Epidermal melanocyte (primary cell): ENCODE measurements around the gene SDK2.
"Not testable (repeated sequence)": the region's sequence is repeated elsewhere in the genome, so short reads cannot be mapped to it uniquely, and the experiment has no call there.

Experiments used
- DNase-seq: peaks from one replicate; pipeline ENCODE4 v3.0.0; 2011; ENCODE audit warnings: low spot score; ENCODE audit not compliant: insufficient read length

Gene SDK2

DNA sequence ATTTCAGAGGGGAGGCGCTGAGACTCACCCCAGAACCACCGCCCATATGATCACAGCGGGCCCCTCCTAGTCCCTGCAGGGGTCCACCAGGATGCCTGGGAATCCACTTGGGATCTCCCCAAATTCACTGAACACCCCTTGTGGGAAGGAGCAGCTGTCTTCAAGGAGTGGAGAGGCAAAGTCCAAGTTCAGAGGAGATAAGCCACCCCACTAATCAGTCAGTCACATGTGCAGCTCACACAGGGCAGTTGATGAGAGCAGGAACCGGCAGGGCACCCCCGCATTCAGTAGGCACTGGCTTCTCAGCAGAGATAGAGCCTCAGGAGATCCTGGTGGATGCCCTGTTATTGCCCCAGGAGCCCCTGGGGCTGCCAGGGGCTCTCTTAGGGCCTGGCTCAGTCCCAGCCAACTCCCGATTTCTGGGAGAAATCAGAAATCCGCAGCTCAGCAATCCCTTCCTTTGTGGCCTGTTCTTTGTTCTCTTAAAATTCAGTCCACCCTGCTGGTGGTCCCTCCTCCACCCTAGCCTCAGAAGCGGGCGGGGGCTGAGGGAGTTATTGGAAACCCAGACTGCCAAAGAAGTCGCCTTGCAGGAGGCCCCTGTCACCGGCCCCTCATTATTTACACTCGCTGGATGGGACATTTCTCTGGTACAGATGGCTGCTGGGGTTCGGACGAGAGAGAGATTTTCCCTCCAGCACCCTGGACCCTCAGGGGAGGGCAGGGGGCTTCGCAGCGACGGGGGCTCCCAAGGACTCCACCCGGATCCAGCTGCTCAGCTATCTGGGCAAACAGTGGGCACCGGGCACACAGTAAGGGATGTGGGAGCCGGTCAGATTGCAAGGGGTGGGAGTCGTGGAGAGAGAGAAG lies 334.3 kb downstream of the SDK2 start:
- DNase-seq, result no peak

DNA sequence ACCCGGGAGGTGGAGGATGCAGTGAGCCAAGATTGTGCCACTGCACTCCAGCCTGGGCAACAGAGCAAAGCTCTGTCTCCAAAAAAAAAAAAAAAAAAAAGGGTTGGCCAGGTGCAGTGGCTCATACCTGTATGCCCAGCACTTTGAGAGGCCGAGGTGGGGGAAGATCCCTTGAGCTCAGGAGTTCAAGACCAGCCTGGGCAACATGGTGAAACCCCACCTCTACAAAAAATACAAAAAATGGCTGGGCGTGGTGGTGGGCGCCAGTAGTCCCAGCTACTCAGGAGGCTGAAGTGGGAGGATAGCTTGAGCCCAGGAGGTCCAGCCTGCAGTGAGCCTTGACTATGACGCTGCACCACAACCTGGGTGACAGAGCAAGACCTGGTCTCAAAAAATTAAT lies 335.3 kb downstream of the SDK2 start:
- not testable (repeated sequence) for DNase-seq

DNA sequence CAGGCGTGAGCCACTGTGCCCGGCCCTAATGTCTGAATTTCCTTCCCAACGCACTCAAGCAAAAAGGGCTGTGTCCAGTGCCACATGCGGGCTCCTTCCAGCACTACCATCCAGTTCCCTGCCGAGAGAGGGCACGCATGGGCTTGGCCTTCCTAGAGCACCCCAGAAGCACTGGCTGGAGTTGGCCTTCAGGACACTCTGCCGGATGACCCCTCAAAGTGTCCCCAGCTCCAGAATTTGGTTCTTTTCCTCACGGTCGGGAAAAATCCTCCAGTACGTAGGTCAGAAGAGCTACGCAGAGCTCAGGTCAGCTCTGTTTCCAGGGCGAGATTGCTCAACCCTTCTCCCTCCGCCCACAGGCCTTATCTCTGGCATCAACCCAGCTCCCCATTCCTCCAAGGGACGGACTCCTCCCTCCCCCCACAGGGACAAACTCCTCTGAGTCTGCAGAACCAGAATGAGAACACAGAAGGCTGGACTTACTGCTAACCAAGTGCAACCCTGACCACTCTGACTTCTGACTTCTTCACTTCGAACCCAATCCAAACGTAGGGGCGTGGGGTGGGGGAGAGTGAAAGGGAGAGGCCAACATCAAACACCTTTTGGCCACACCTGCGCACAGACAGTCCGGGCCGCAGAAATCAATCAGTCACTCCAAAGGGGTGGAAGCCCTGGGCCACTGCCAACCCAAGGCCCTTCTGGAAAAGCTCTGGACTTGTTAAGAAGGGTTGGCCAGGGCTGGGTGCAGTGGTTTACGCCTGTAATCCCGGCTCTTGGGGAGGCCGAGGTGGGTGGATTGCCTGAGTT lies 336.0 kb downstream of the SDK2 start:
- no peak for DNase-seq

DNA sequence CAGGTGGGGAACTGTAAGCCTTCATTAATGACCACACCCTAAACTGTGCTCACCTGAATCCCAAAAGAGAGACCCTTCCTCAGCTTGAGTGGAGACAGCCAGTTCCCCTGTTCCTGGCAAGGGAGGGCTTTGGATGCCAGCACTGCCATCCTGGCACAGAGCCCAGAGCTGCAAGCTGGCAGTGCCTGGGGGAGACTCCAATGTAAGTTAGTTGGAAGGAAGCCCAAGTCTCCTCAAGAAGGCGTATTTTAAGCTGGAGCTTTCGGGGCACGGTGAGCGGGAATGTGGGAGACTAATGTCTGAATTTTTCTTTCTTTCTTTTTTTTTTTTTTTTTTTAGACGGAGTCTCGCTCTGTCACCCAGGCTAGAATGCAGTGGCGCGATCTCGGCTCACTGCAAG lies 337.1 kb downstream of the SDK2 start:
- DNase-seq, result no peak

DNA sequence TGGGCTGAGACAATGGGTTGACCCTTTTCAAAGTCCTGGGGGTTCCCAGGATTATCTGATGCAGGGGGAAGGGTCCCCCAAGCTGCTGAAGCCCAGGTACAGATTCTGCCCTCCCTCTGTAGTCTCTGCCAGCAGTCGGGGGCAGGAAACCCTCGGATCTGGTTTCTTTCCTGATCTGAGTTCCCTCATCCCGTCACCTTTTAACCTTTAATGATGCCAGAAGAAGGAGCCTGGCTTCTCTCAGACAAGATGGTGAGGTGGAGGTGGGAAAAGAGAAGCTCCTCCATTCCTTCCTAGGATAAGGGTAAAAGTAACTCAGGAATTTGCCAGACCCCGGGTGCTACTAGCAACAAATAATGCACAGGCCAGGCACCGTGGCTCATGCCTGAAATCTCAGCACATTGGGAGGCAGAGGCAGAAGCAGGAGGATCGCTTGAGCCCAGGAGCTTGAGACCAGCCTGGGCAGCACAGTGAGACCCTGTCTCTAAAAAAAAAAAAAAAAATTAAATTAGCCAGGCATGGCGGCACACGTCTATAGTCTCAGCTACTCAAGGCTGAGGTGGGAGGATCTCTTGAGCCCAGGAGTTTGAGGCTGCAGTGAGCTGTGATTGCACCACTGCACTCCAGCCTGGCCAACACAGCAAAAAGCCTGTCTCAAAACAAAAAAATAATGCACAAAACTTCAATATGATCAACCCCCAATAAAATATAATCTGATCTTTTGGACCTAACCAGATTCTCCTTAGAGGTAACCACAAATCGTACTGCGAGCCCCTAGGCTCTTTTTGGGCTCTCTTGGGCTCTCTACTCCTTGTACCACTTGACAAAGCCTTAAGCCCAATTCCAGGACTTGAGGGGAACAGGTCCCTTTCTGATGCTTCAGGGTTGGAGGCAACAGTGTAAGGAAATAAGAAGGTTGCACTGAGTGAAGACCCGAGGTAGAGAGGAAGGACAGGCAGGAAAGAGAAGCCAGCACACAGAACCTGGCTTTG lies 338.1 kb downstream of the SDK2 start:
- DNase-seq, result no peak

DNA sequence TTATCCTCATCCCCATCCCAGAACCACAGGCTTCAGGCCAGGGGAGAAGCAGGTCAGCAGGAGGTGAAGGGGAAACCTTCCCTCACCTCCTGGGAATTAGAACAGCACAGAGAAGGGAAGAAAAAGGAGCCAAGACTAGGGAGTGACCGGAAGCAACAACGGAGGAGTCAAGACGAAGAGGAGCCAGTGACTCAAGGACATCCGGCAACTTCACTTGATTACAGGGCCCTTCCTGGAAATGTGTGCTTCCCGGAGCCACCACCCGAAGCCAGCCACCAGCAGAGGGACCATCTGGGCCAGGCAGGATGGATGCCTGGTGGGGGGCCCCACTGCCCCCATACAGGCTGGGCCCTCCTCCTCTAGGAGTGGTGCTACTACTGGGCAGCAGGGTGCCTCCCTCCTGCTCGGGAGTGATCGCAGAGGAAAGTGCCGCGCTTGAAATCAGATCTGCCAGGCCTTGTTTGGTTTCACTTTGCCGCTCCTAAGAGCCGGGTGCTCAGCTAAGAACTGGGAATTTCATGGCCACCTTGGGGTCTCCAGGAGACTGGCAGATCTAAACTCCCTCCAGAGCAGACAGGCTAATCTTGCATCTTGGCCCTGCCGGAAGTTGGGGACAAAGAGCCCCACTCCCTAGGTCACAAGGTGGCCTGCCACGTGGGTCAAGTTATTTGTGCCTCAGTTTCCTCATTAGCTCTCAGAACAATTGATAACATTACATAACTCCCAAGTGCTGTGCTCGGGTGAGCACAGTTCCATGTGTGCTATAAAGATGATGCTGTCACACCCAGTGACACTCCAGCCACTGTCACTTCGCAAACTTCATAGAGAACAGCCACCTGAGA lies 339.1 kb downstream of the SDK2 start:
- DNase-seq, result no peak

DNA sequence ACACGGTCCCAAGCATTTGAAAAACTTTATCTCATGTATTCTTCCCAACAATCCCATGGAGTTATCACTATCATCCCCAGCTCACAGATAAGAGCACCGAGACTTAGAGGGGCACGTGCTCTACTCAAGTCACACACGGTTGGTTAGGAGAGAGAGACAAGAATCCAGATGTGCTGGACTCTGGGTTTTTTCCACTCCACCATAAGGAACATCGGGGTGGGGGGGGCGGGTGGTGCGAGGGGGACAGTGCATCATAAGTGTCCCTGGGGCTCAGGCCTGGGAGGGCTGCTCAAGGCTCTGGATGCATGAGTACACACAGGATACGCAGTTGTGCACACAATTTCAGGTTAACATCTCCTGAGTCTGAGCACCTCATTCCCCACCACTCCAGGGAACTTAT lies 339.8 kb downstream of the SDK2 start:
- DNase-seq, result no peak

DNA sequence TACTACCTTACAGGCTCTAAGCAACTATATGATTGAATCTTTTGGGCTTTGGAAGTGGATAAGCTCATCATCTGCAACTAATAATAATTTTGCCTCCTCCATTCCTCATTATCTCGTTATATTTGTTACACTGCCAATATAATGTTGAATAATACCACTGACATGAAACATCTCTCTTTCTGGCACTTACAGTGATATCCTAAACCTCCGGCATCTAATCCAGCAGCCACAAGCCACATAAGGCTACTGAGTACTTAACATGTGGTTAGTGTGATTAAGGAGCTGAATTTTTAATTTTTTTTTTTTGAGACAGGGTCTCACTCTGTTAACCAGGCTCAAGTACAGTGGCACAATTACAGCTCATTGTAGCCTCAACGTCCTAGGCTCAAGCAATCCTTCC lies 342.1 kb downstream of the SDK2 start:
- no peak for DNase-seq

DNA sequence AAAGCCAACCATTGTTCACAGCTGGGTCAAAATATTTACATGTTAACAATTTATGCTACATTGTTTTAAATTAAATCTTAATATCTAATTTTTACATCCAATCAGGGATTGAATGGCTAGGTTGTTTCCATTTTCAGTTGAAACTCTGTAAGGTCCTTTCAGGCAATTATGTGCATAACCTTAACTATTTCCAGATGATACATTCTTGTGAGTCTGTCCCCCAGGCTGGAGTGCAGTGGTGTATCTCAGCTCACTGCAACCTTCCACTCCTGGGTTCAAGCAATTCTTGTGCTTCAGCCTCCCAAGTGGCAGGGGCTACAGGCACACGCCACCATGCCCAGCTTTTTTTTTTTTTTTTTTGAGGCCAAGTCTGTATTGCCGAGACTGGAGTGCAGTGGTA lies 342.9 kb downstream of the SDK2 start:
- no peak for DNase-seq

DNA sequence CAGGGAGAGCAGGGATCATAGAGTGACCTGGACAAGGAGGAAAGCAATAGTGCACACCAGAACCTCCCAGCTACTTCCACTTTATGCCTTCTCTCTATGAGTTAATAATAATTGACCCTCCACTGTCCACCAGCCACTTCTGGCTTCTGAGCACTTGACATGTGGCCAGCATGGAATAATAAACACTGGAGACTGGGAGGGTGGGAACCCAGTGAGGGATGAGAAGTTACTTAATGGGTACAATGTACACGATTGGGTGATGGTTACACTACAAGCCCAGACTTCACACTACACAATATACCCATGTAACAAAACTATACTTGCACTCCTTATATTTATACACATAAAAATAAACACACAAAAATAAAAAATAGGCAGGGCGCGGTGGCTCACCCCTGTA lies 343.9 kb downstream of the SDK2 start:
- DNase-seq, result no peak

DNA sequence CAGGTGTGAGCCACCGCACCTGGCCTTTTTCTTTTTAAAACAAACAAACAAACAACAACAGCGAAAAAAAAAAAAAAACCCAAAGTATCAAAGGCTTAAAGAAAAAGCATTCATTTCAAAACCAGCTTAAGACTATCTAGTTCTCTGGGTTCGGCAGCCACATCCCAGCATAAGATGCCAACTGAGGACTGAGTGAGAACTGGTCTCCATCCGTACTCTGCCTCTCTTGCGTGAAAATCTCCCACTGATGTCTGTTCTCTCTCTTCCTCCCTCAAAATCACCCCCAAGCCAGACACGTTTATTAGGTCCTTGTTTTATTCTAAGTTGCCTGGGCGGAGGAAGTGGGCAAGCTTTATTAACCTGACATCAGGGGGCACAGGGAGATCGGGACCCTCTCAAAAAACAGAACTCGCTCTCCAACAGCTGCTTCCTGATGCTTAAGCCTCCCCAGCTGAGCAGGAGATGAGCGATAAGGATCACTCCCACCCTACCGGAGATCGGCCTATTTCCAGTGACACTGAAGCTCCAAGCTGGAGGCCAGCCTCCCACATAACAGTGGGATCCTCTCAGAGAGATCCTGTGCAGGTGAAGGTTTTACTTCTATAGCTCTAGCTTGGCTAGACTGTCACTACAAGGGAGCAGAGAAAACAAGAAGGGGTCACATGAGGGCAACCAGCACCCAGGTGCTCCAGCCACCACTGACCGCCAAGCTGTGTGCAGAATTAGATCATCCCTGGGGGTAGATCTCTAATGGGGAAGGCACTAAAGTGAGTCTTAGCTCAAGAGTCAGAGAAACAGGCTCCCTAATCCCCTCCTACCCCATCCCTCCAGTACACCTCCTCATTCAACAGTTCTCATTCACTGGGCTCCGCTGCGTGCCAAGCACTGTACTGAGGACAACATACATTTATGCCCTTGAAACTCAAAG lies 346.0 kb downstream of the SDK2 start:
- DNase-seq, result no peak

DNA sequence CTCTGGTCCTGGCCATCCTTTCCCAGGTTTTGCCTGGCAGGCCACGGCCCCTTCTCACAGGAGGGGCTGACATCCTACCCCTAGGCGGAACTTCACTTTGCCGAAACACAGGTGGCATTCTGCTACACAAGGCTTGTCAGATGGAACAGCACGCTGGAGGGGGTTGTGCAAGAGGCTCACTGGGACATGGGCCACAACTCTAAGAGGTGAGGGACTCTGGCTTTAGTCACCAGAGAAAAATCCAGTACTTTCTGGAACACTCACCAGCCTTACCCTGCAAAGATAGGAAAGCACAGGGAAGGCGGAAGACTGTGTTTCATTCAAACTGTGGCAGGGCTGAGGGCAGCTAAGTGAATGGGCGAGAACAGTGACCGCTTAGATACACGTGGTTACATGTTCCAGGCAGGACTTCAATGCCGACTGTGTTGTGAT lies 350.7 kb downstream of the SDK2 start:
- no peak for DNase-seq

DNA sequence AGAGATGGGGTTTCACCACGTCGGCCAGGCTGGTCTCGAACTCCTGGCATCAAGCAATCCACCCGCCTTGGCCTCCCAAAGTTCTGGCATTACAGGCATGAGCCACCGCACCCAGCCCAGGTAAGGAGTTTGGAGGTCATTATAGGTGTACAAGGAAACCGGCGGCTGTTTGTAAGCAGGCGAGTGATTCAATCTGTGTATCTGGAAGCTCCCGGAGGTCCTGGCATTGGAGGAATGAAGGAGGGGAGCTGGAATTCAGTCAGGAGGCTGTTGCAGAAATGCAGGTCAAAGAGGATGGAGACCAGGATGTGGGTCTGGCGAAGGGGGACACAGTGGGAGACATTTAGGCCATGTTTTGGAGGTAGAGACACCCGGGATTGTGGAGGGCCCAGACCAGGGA lies 351.2 kb downstream of the SDK2 start:
- DNase-seq, result no peak

DNA sequence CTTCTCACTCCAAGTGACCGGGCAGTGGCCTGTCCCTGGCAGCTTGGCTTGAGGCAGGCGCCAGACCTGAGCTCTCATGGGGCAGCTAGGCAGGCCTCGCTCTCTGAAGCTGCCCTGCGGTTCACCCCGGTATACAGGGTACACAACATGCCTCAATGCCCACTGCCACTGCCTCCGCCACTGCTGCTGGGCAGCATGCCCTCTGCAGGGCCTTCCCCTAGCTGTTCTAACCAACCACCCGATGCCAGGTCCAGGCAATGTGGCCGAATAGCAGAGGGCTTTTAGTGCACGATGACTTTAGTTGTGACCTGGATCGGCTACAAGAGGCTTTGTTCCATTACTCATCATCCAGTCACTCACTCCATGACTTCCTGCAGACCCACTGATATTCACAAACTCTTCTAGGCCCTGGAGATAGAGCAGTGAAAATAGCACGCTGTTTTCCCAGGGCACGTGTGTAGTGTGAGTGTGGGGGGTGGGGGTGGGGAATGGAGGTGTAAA lies 352.2 kb downstream of the SDK2 start:
- no peak for DNase-seq

DNA sequence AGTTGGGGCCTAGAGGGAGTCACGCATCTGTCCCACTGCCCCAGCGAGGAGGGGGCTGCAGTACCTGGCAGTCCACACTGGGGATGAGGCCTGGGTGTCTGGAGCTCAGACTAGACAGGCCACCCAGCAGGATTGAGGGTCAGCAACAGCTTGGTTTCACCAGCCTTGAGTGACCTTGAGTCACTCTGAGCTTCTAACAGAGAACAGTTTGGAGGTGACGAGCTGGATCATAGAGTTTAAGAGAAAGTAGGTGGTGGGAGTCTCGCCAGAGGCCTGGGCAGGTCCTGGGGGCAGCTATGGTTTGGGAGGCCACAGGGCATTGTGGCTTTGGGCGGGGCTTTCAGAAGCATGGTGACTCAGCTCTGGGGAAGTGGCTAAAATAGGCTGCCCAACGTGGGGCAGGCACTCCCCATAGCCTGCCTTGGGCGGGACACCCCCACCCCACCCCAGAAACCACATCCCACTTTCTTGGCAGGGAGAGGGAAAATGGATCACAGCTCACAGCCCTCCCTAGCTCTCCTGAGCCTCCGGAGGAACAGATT lies 352.9 kb downstream of the SDK2 start:
- no peak for DNase-seq

DNA sequence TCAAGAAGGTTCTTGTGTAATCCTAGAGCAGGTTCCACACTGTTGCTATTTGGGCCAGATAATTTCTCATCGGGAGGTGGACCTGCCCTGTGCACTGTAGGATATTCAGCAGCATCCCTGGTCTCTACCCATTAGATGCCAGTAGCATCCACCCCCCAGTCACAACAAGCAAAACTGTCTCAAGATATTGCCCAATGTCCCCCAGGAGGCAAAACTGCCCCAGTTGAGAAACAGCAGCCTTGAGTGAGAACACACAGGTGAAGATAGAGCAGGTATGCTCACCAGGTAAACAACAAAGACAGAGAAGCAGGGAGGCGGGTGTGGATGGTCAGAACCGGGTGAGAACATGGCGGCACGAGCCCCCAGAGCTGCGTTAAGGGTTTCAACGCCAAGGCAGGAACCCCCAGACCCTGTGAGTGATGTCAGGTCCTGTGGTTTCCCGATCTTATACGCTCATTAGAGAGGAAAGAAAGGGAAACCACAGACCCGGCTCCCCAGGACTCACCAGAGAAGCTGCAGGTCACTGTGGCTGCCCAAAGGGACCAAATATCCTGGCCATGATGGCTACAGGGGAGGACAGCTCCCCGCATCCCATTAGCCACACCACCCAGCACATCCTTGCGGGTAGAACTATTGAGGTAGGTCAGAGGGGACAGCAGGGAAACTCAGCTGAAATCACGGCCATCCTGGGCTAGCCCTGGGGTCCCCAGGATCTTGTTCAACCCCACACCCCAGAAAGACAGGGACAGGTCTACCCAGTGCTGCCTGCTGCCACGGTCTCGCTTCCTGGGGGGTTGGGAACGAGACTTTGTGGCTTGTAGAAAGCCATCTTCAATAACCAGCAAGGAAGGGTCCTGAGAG lies 353.6 kb downstream of the SDK2 start:
- DNase-seq, result no peak

DNA sequence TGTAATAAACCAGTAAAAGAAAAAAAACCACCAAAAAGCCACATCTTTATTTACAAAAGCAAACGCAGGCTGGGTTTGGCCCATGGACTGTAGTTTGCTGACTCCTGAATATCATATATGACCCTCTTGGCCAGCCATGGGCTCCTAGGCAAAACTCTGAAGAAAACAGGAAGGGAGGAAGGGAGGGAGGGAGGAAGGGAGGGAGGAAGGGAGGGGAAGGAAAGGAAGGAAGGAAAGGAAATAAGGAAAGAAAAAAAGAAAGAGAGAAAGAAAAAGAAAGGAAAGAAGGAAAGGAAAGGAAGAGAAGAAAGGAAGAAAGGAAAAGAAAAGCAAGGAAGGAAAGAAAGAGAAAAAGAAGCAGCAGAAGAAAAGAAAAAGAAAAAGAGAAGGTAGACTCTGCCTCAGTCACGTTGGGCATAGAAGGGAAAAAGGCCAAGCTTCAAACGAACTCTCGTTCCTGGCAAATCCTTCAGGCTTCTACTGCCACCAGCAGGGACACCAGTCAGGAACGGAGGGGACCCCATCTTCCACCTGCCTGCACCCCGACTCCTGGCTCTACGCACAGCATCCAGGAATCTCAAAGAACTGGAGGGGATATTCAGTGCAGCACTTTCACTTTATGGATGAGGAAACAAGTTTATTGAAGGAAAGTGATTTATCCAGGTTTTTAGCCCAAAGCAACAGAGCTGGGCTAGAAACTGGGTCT lies 354.5 kb downstream of the SDK2 start:
- no peak for DNase-seq
